Left renal cortex interstitium (tissue), 4 donors: ENCODE results near the gene SLC35G6. TPM values are rescaled to one million over a fixed set of nuclear protein-coding genes. Genes with fewer than 3 reads are reported as not detected.
"Not testable (repeated sequence)": the region's sequence is repeated elsewhere in the genome, so short reads cannot be mapped to it uniquely, and the experiment has no call there.

ENCODE experiments used
- DNase-seq, 4 donors: peaks; one replicate each; pipeline ENCODE4 v3.0.0-alpha.2; 2013; ENCODE audit warnings: low read depth in 4 of 4, low spot score in 2 of 4, missing footprints in 1 of 4
- polyA plus RNA-seq, 4 donors: library from polyadenylated mRNA; unstranded; fragments of 120-200 nt; gene quantifications; one replicate each; pipeline ENCODE4 v1.2.1, GENCODE V29; 2013; ENCODE audit not compliant: insufficient read length in 4 of 4

Gene SLC35G6
- polyA plus RNA-seq, 4 donors = 0.46 to 0.72 TPM; not detected in 2

GRCh38 chr17:7459961-7460545, 21.2 kb upstream of the SLC35G6 start:
- DNase-seq = no peak

GRCh38 chr17:7460850-7461660, 20.2 kb upstream of the SLC35G6 start:
- no peak for DNase-seq

GRCh38 chr17:7462474-7463371, 18.5 kb upstream of the SLC35G6 start:
- no peak for DNase-seq

- DNase-seq = no peak
Measured at GRCh38 chr17:7463372-7463846, 17.8 kb upstream of the SLC35G6 start.

GRCh38 chr17:7464081-7464480, 17.2 kb upstream of the SLC35G6 start:
- DNase-seq = no peak

- DNase-seq = no peak
Measured at GRCh38 chr17:7465597-7466275, 15.5 kb upstream of the SLC35G6 start.

GRCh38 chr17:7466318-7466638, 15.0 kb upstream of the SLC35G6 start:
- DNase-seq = no peak

GRCh38 chr17:7466639-7467341, 14.5 kb upstream of the SLC35G6 start:
- no peak for DNase-seq

GRCh38 chr17:7467498-7467897, 13.7 kb upstream of the SLC35G6 start:
- no peak for DNase-seq

GRCh38 chr17:7468290-7468689, 13.0 kb upstream of the SLC35G6 start:
- no peak for DNase-seq

GRCh38 chr17:7468804-7469389, 12.3 kb upstream of the SLC35G6 start:
- DNase-seq = no peak

GRCh38 chr17:7469843-7470242, 11.4 kb upstream of the SLC35G6 start:
- not testable (repeated sequence) for DNase-seq

- not testable (repeated sequence) for DNase-seq
Measured at GRCh38 chr17:7470457-7470973, 10.7 kb upstream of the SLC35G6 start.

- DNase-seq = no peak
Measured at GRCh38 chr17:7471729-7472128, 9.5 kb upstream of the SLC35G6 start.

- DNase-seq = not testable (repeated sequence)
Measured at GRCh38 chr17:7474767-7475166, 6.5 kb upstream of the SLC35G6 start.

- no peak for DNase-seq
Measured at GRCh38 chr17:7475764-7476422, 5.4 kb upstream of the SLC35G6 start.

GRCh38 chr17:7476494-7476893, 4.8 kb upstream of the SLC35G6 start:
- DNase-seq = no peak

GRCh38 chr17:7476951-7477350, 4.3 kb upstream of the SLC35G6 start:
- DNase-seq = no peak
